ENCODE data around the gene CLEC2L. TPM values are rescaled to one million over a fixed set of nuclear protein-coding genes. Genes with fewer than 3 reads are reported as not detected.
"Not testable (repeated sequence)": the region's sequence is repeated elsewhere in the genome, so short reads cannot be mapped to it uniquely, and the experiment has no call there.

The CLEC2L gene
- total RNA-seq, 4 donors from 2014 or later: not detected

GRCh38 chr7:139548302-139549028 is 25.0 kb downstream of the CLEC2L start:
- intact Hi-C loops (cut with DNase I): no loop called here
- 81% methylated on average over 3 of the region's 5 CpGs for WGBS
- no peaks in the 10 kb centered on the region for H3K36me3 ChIP-seq
- no peak for TF ChIP-seq CTCF (IDR thresholded peaks at IDR 0.05)
- no peak for DNase-seq (ENCODE audit: extremely low spot score)
- H3K4me3 ChIP-seq: no peak overlapping the region
- no peaks in the 10 kb centered on the region for H3K9me3 ChIP-seq
- no peak overlapping the region for H3K27ac ChIP-seq (replicated peaks in 1 of 4)
- H3K4me1 ChIP-seq: no peaks in the 10 kb centered on the region
- no peaks in the 10 kb centered on the region for H3K27me3 ChIP-seq

GRCh38 chr7:139553991-139554700 is 30.7 kb downstream of the CLEC2L start:
- WGBS: 86% methylated on average over 8 of the region's 8 CpGs
- H3K4me3 ChIP-seq; H3K36me3 ChIP-seq; H3K9me3 ChIP-seq; intact Hi-C loops (cut with DNase I); H3K4me1 ChIP-seq; H3K27ac ChIP-seq (replicated peaks in 1 of 4); DNase-seq (ENCODE audit: extremely low spot score): not testable (repeated sequence)
- peaks cover 0 to 15% (median 0%) of the 10 kb centered on the region in 4 donors for H3K27me3 ChIP-seq

GRCh38 chr7:139557857-139558581 is 34.5 kb downstream of the CLEC2L start:
- peaks cover 0 to 20% (median 0%) of the 10 kb centered on the region in 4 donors for H3K27me3 ChIP-seq
- no peaks in the 10 kb centered on the region for H3K36me3 ChIP-seq
- H3K9me3 ChIP-seq: no peaks in the 10 kb centered on the region
- DNase-seq (ENCODE audit: extremely low spot score): no peak
- TF ChIP-seq POLR2A (IDR thresholded peaks at IDR 0.05; ENCODE audit: low read depth) (no peak), POLR2AphosphoS5 (IDR thresholded peaks at IDR 0.05) (no peak), CTCF (IDR thresholded peaks at IDR 0.05) (no peak), EP300 (IDR thresholded peaks at IDR 0.05) (no peak)
- H3K27ac ChIP-seq (replicated peaks in 1 of 4): no peak overlapping the region
- H3K4me1 ChIP-seq: no peaks in the 10 kb centered on the region
- intact Hi-C loops (cut with DNase I): no loop called here
- no peak overlapping the region for H3K4me3 ChIP-seq
- WGBS: 83% methylated on average over 8 of the region's 8 CpGs

GRCh38 chr7:139559364-139560105 is 36.0 kb downstream of the CLEC2L start:
- H3K36me3 ChIP-seq: peaks cover 0 to 5% (median 2%) of the 10 kb centered on the region in 4 donors
- 81% methylated on average over 16 of the region's 18 CpGs for WGBS
- peaks cover 0 to 20% (median 0%) of the 10 kb centered on the region in 4 donors for H3K27me3 ChIP-seq
- no peak for DNase-seq (ENCODE audit: extremely low spot score)
- TF ChIP-seq POLR2A (IDR thresholded peaks at IDR 0.05; ENCODE audit: low read depth): no peak
- TF ChIP-seq EP300 (IDR thresholded peaks at IDR 0.05): no peak
- no peak for TF ChIP-seq POLR2AphosphoS5 (IDR thresholded peaks at IDR 0.05)
- no peak for TF ChIP-seq CTCF (IDR thresholded peaks at IDR 0.05)
- no peak overlapping the region for H3K4me3 ChIP-seq
- intact Hi-C loops (cut with DNase I): no loop called here
- no peaks in the 10 kb centered on the region for H3K9me3 ChIP-seq
- H3K4me1 ChIP-seq: no peaks in the 10 kb centered on the region
- no peak overlapping the region for H3K27ac ChIP-seq (replicated peaks in 1 of 4)

GRCh38 chr7:139560199-139560598 is 36.7 kb downstream of the CLEC2L start:
- H3K27me3 ChIP-seq: peaks cover 0 to 20% (median 0%) of the 10 kb centered on the region in 4 donors
- H3K4me1 ChIP-seq: no peaks in the 10 kb centered on the region
- H3K36me3 ChIP-seq: peaks cover 0 to 8% (median 2%) of the 10 kb centered on the region in 4 donors
- TF ChIP-seq EP300 (IDR thresholded peaks at IDR 0.05) (no peak), CTCF (IDR thresholded peaks at IDR 0.05) (no peak), POLR2AphosphoS5 (IDR thresholded peaks at IDR 0.05) (no peak), POLR2A (IDR thresholded peaks at IDR 0.05; ENCODE audit: low read depth) (no peak)
- intact Hi-C loops (cut with DNase I): no loop called here
- whole genome bisulfite sequencing: 84% methylated on average over 2 of the region's 2 CpGs
- no peak for DNase-seq (ENCODE audit: extremely low spot score)
- H3K27ac ChIP-seq (replicated peaks in 1 of 4): no peak overlapping the region
- H3K4me3 ChIP-seq: no peak overlapping the region
- no peaks in the 10 kb centered on the region for H3K9me3 ChIP-seq
